ENCODE results near the gene SERINC3. TPM values are rescaled to one million over a fixed set of nuclear protein-coding genes. Genes with fewer than 3 reads are reported as not detected.

SERINC3 gene
- total and polyA plus RNA-seq, 2 of the 8 experiments (the other 6 are each of a cell fraction or from before 2014, with no cell fraction given): 47.2 to 66.0 TPM

DNA sequence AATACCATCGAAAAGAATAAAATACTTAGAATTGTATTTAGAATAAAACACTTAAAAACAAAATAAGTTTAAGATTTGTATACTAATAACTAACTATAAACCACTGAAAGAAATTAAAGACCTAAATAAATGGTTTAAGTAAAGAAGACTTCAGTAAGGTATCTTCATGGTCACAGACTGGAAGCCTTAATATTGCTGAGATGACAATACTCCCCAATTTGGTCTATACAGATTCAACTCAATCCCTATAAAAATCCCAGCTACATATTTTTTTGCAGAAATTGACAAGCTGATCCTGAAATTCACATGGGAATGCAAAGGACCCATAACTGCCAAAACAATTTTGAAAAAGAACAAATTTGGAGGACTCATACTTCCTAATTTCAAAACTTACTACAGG is 18.9 kb downstream of the SERINC3 start:
- H3K36me3 ChIP-seq (ENCODE audit: control insufficient read depth in 2 of 4, insufficient read depth in 4 of 4, low read length in 3 of 4): peaks cover 12 to 44% (median 24%) of the 10 kb centered on the region in 4 experiments; a peak in 7 of 8 replicates
- DNase-seq (ENCODE audit: low read depth in 1 of 2, low spot score in 2 of 2) (no peak), FAIRE-seq (no peak)
- no peak overlapping the region for H2BK5ac ChIP-seq (ENCODE audit: low read depth, low read length)
- ChIA-PET POLR2A (ENCODE audit: partially characterized antibody) (interaction anchor here (0.7 to 1.7 kb wide), 4 partner anchors 13 to 22 kb away, joined by 3 to 4 read pairs (median 3); no protein-coding TSS in a partner anchor), CTCF (ENCODE audit: partially characterized antibody) (interaction anchor here (2.1 kb wide), 1 partner anchor 100 kb away, joined by 7 read pairs; no protein-coding TSS in a partner anchor)
- H3K14ac ChIP-seq (ENCODE audit: insufficient read length): no peak overlapping the region
- H3K4me3 ChIP-seq (ENCODE audit: extremely low read depth in 1 of 4, insufficient read depth in 2 of 4, low read depth in 3 of 4, low read length in 4 of 4): no peak overlapping the region
- no peaks in the 10 kb centered on the region for H3K79me2 ChIP-seq (ENCODE audit: control insufficient read depth in 1 of 2, insufficient read depth in 2 of 2, low read length in 2 of 2)
- H2BK20ac ChIP-seq (ENCODE audit: low read length): no peak overlapping the region
- no peak overlapping the region for H3K18ac ChIP-seq (ENCODE audit: extremely low read depth, low read length)
- TF ChIP-seq GABPA (IDR thresholded peaks at IDR 0.05; ENCODE audit: borderline replicate concordance, insufficient read depth, low read length) (no peak), CHD1 (IDR thresholded peaks at IDR 0.05; ENCODE audit: low read depth, low read length) (no peak), CREB1 (IDR thresholded peaks at IDR 0.05) (no peak), GTF2F1 (IDR thresholded peaks at IDR 0.05; ENCODE audit: borderline replicate concordance, low read depth, low read length) (no peak), SP2 (IDR thresholded peaks at IDR 0.05; ENCODE audit: low read length) (no peak), RNF2 (IDR thresholded peaks at IDR 0.05; ENCODE audit: borderline replicate concordance, low read depth, low read length, missing control alignments, poor library complexity, severe bottlenecking) (no peak)
- H4K5ac ChIP-seq (ENCODE audit: insufficient read length, low read depth, low read length): no peak overlapping the region
- H2BK15ac ChIP-seq (ENCODE audit: low read length): no peak overlapping the region
- H4K91ac ChIP-seq (replicated peaks; ENCODE audit: insufficient read length, low read length): no peak overlapping the region
- H3K23me2 ChIP-seq (ENCODE audit: low read depth, low read length): no peaks in the 10 kb centered on the region; the same call in 1 of the 2 replicates
- H3K4me2 ChIP-seq (ENCODE audit: insufficient read depth in 1 of 2, low read depth in 2 of 2, low read length in 2 of 2): no peak overlapping the region
- no peak overlapping the region for H3K4ac ChIP-seq (replicated peaks; ENCODE audit: insufficient read length, low read depth, low read length)
- H3K4me1 ChIP-seq (replicated peaks in 1 of 4; ENCODE audit: control insufficient read depth in 3 of 4, insufficient read depth in 4 of 4, low read length in 3 of 4): no peaks in the 10 kb centered on the region
- no peak overlapping the region for H3K9ac ChIP-seq (replicated peaks in 1 of 4; ENCODE audit: extremely low read depth in 1 of 4, low read depth in 3 of 4, low read length in 3 of 4)
- H2BK120ac ChIP-seq (replicated peaks; ENCODE audit: low read depth, low read length): no peak overlapping the region
- H3K27me3 ChIP-seq (replicated peaks in 1 of 4; ENCODE audit: control insufficient read depth in 3 of 4, extremely low read depth in 1 of 4, insufficient read depth in 3 of 4, low read length in 3 of 4): no peaks in the 10 kb centered on the region
- H3K9me3 ChIP-seq (ENCODE audit: insufficient read depth in 2 of 2, low read depth in 1 of 2, low read length in 1 of 2): no peaks in the 10 kb centered on the region
- no peak overlapping the region for H3K27ac ChIP-seq (ENCODE audit: low read depth, low read length)
- no peaks in the 10 kb centered on the region; the same call in 1 of the 2 replicates for H3K79me1 ChIP-seq (ENCODE audit: low read depth, low read length)
- no peak overlapping the region for H3K56ac ChIP-seq (replicated peaks; ENCODE audit: insufficient read length, low read depth, low read length)
- no peak overlapping the region for H2AK5ac ChIP-seq (ENCODE audit: low read depth, low read length)
- no peak overlapping the region for H2BK12ac ChIP-seq (ENCODE audit: low read depth, low read length)
- no peak overlapping the region for H4K8ac ChIP-seq (ENCODE audit: extremely low read depth, insufficient read depth, low read length)
- H3K23ac ChIP-seq (ENCODE audit: insufficient read length): no peak overlapping the region
- WGBS, 2 experiments (ENCODE audit: extremely low coverage in 1 of 2, insufficient coverage in 1 of 2, insufficient read length in 1 of 2, insufficient replicate concordance in 2 of 2, low coverage in 1 of 2, low lambda C conversion rate in 2 of 2, missing lambda C conversion rate in 1 of 2): 70% methylated on average over 1 of the region's 1 CpG; no CpG with 5 or more reads in 1 of the 2 experiments
- H2AFZ ChIP-seq (ENCODE audit: low read length): no peak overlapping the region
- no peaks in the 10 kb centered on the region for H4K20me1 ChIP-seq (replicated peaks in 1 of 2; ENCODE audit: control insufficient read depth in 1 of 2, insufficient read depth in 2 of 2, low read length in 2 of 2)
